Esophagus muscularis mucosa (tissue), 4 donors: Measurements from ENCODE around the gene TMEM240. TPM values are rescaled to one million over a fixed set of nuclear protein-coding genes. Genes with fewer than 3 reads are reported as not detected.

Source experiments
- DNase-seq: peaks from one replicate; pipeline ENCODE4 v3.0.0-alpha.2; 2017; ENCODE audit errors: extremely low spot score
- H3K27ac ChIP-seq, 4 donors: fragments of 200-600 bp; sonication (generic); replicated peaks in 1 of 4; 1 replicate in 3 of 4; 2 replicates in 1 of 4; pipeline ENCODE4 v1.5.1; 2016 to 2019; ENCODE audit warnings: mild to moderate bottlenecking in 1 of 4
- H3K27me3 ChIP-seq, 4 donors: fragments of 200-600 bp; sonication (generic); one replicate each; pipeline versions ENCODE4 v1.5.1 to v1.6.0; 2016 to 2019
- H3K36me3 ChIP-seq, 4 donors: fragments of 200-600 bp; sonication (generic); one replicate each; pipeline ENCODE4 v1.5.1; 2016 to 2019
- H3K4me1 ChIP-seq, 4 donors: fragments of 200-600 bp; sonication (generic); one replicate each; pipeline ENCODE4 v1.5.1; 2016 to 2019
- H3K4me3 ChIP-seq, 4 donors: fragments of 200-600 bp; sonication (generic); 1 replicate in 2 of 4; 2 replicates in 2 of 4; pipeline ENCODE4 v1.5.1; 2016 to 2019; ENCODE audit warnings: mild to moderate bottlenecking in 4 of 4, moderate library complexity in 1 of 4
- H3K9me3 ChIP-seq, 4 donors: fragments of 200-600 bp; sonication (generic); 1 replicate in 3 of 4; 2 replicates in 1 of 4; pipeline ENCODE4 v1.5.1; 2016 to 2019
- CTCF ChIP-seq, 3 experiments: fragments of 200-600 bp in 2 of 3; fragments of 450-650 bp in 1 of 3; sonication (generic) in 2 of 3; IDR thresholded peaks; one replicate each; pipeline ENCODE4 v1.5.1; 2017 to 2019; ENCODE audit warnings: antibody characterized with exemption in 3 of 3, mild to moderate bottlenecking in 2 of 3, moderate library complexity in 1 of 3
- EP300 ChIP-seq: sonication (generic); formaldehyde crosslinking; IDR thresholded peaks from one replicate; pipeline ENCODE4 v1.6.1; 2017; ENCODE audit warnings: antibody characterized with exemption
- POLR2A ChIP-seq: fragments of 450-650 bp; IDR thresholded peaks from one replicate; pipeline ENCODE4 v1.6.1; 2017; ENCODE audit warnings: antibody characterized with exemption, moderate library complexity, mild to moderate bottlenecking, low read depth
- POLR2AphosphoS5 ChIP-seq, 2 donors: sonication (generic); formaldehyde crosslinking; IDR thresholded peaks; one replicate each; pipeline ENCODE4 v1.6.1; 2017; ENCODE audit warnings: antibody characterized with exemption in 2 of 2
- WGBS: methylation state at CpG from one replicate; pipeline ENCODE4 v1.1.5; 2018; 5-methylcytosine and 5-hydroxymethylcytosine counted together
- intact Hi-C: fragments of 100-400 bp; cut with DNase I; formaldehyde crosslinking; loops from one replicate; pipeline ENCODE4 v1.15.1; 2023
- total RNA-seq, 4 donors: library from RNA; depleted of rRNA; stranded (reverse); fragments of >200 nt; gene quantifications; one replicate each; pipeline versions ENCODE4 v1.1.0 to v1.2.1, GENCODE V29; 2016

TMEM240 gene
- total RNA-seq, 4 donors from 2014 or later: 8.7 to 22.1 (median 13.9) TPM

- no peaks in the 10 kb centered on the region for H3K27me3 ChIP-seq
- no peaks in the 10 kb centered on the region for H3K9me3 ChIP-seq
- no peak for DNase-seq
- 84% methylated on average over 9 of the region's 9 CpGs for WGBS
- H3K36me3 ChIP-seq: peaks cover 8 to 37% (median 26%) of the 10 kb centered on the region in 4 donors
- no peak overlapping the region for H3K27ac ChIP-seq
- TF ChIP-seq EP300 (no peak), CTCF (IDR thresholded peaks at IDR 0.05) (no peak), POLR2AphosphoS5 (IDR thresholded peaks at IDR 0.05) (no peak), POLR2A (no peak)
- H3K4me1 ChIP-seq: peaks cover 7 to 34% (median 17%) of the 10 kb centered on the region in 4 donors
- no peak overlapping the region for H3K4me3 ChIP-seq
- intact Hi-C loops: no loop called here
These were observed 6.6 kb upstream of the TMEM240 start for GRCh38 chr1:1547011-1547410.

GRCh38 chr1:1545946-1546737 lies 5.7 kb upstream of the TMEM240 start:
- Histone ChIP-seq H3K27me3 (no peaks in the 10 kb centered on the region), H3K9me3 (no peaks in the 10 kb centered on the region), H3K4me3 (no peak overlapping the region), H3K4me1 (peaks cover 13 to 30% (median 20%) of the 10 kb centered on the region in 4 donors), H3K36me3 (peaks cover 8 to 41% (median 30%) of the 10 kb centered on the region in 4 donors), H3K27ac (no peak overlapping the region)
- intact Hi-C loops: no loop called here
- 81% methylated on average over 23 of the region's 23 CpGs for WGBS
- no peak for DNase-seq
- no peak for TF ChIP-seq POLR2AphosphoS5 (IDR thresholded peaks at IDR 0.05)
- TF ChIP-seq EP300: no peak
- no peak for TF ChIP-seq CTCF (IDR thresholded peaks at IDR 0.05)
- TF ChIP-seq POLR2A: no peak

GRCh38 chr1:1544544-1544943 lies 4.1 kb upstream of the TMEM240 start:
- no peak for DNase-seq
- Histone ChIP-seq H3K4me3 (no peak overlapping the region), H3K4me1 (peaks cover 13 to 33% (median 20%) of the 10 kb centered on the region in 4 donors), H3K36me3 (peaks cover 8 to 42% (median 31%) of the 10 kb centered on the region in 4 donors), H3K9me3 (no peaks in the 10 kb centered on the region), H3K27me3 (no peaks in the 10 kb centered on the region), H3K27ac (no peak overlapping the region)
- no peak for TF ChIP-seq CTCF (IDR thresholded peaks at IDR 0.05)
- no peak for TF ChIP-seq POLR2A
- TF ChIP-seq EP300: no peak
- no peak for TF ChIP-seq POLR2AphosphoS5 (IDR thresholded peaks at IDR 0.05)
- 90% methylated on average over 9 of the region's 10 CpGs for WGBS
- intact Hi-C loops: no loop called here

- Histone ChIP-seq H3K4me3 (no peak overlapping the region), H3K9me3 (no peaks in the 10 kb centered on the region), H3K36me3 (peaks cover 7 to 42% (median 31%) of the 10 kb centered on the region in 4 donors), H3K27me3 (no peaks in the 10 kb centered on the region), H3K27ac (no peak overlapping the region), H3K4me1 (peaks cover 21 to 41% (median 27%) of the 10 kb centered on the region in 4 donors)
- WGBS: 88% methylated on average over 17 of the region's 19 CpGs
- no peak for DNase-seq
- TF ChIP-seq CTCF (IDR thresholded peaks at IDR 0.05) (no peak), POLR2AphosphoS5 (IDR thresholded peaks at IDR 0.05) (no peak), EP300 (no peak), POLR2A (no peak)
- intact Hi-C loops: no loop called here
These were observed 3.3 kb upstream of the TMEM240 start for GRCh38 chr1:1543706-1544099.
